ENCODE measurements around the gene NAIF1.

NAIF1 gene

DNA sequence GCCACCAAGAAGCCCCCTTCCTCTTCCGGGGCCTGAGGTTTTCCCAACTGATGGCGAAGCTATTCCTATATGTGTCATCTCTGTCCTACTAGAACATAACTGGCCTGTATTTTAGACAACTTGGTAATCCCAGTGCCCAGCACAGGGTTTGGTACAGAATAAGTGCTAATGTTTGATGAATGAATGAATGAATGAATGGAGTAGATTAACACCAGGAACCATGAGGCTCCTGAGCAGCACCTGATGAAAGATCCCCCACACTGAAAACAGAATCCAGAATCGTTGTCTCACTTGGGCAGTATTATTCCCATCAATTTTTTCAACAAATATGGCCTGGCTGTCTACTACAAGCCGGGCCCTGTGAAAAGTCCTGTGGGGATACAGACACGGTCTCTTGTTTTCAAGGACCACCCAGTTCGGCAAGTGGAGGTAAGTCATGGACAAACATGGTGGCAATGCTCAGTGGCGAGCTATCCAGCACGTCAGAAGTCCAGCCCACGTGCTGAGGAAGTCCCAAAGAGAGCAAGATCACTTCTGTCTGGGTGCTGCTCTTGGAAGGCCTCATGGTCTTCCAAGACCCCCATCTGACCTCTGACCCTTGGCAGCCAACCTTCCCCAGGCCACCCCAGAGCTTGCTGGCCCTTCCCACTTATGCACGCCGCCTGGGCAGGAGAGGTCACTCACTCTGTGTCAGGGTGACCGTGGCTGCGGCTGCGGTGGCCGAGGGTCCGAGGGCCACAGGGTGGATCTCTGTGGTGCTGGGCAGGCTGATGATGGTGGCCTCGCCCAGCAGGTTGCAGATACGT, 1.0 kb downstream of the NAIF1 start:
- H3K4me3 ChIP-seq (ENCODE audit: low read length): peak overlapping the region; percentile 92
- DNase-seq (ENCODE audit: low read depth, low spot score): no peak

- H3K4me3 ChIP-seq (ENCODE audit: low read length): no peak overlapping the region
- no peak for DNase-seq (ENCODE audit: low read depth, low spot score)
Measured at GRCh38 chr9:128062846-128063831, 4.0 kb downstream of the NAIF1 start.

- DNase-seq (ENCODE audit: low read depth, low spot score): no peak
Measured at GRCh38 chr9:128062279-128062678, 4.8 kb downstream of the NAIF1 start.

GRCh38 chr9:128061275-128061960, 5.7 kb downstream of the NAIF1 start:
- DNase-seq (ENCODE audit: low read depth, low spot score): no peak
- no peak overlapping the region for H3K4me3 ChIP-seq (ENCODE audit: low read length)

More at GRCh38 chr9:128062279-128062678, 4.8 kb downstream of the NAIF1 start:
- no peak overlapping the region for H3K4me3 ChIP-seq (ENCODE audit: low read length)

GRCh38 chr9:128059365-128059983, 7.6 kb downstream of the NAIF1 start:
- DNase-seq (ENCODE audit: low read depth, low spot score): no peak
- H3K4me3 ChIP-seq (ENCODE audit: low read length): no peak overlapping the region

GRCh38 chr9:128057724-128058409, 9.3 kb downstream of the NAIF1 start:
- no peak for DNase-seq (ENCODE audit: low read depth, low spot score)
- H3K4me3 ChIP-seq (ENCODE audit: low read length): no peak overlapping the region

DNA sequence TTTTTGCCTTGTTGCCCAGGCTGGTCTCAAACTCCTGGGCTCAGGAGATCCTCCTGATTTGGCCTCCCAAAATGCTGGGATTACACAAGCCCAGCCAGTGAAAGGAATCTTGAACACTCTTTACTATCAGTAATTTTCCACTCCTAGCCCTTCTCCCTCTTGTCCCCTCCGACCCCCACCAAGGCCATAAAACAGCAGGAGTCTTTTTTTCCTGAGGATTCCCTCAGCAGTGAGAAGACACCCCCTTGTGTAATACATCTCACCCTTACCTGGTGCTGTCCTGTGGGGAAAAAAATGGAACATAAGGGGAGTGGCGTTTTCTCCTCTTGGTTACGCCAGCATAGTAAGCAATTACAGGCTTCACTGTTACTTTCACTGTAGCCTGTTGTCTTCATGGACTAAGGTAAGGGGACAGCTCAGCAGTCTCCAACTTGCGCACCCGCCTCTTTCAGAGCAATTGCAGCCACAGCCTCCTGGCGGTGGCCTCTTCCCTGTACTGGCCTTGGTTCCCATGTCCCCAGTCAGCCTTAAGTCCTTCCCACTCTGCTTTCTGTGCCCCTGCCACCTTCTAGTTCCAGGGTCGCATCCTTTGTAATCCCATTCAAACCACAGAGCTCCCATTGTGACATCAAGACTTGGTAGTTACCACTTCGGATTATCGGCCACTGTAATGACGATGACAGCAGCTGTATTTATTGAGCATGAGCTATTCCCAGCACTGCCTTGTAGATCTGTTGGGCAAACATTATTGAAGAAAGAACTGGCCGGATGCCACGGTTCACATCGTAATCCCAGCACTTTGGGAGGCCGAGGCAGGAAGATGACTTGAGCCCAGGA, 10.0 kb downstream of the NAIF1 start:
- no peak for DNase-seq (ENCODE audit: low read depth, low spot score)

DNA sequence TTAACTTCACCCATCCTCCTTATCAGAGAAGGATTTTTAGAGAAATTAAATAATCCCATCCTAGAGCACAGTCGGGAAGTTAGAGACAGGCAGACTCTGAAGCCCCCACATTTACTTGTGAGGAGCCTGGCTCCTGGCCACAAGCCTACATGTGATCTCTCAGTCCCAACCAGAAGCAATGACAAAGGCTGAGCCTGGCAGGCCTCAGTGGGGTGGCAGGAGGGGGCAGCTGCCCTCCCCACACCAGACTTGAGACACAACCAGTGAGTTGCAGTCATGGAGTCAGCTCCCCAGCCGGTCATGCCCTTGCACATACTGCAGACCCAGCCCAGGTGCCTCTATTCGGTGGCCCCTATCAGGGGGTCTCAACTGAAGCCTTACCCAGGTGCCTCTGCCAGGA, 11.0 kb downstream of the NAIF1 start:
- no peak for DNase-seq (ENCODE audit: low read depth, low spot score)
- no peak overlapping the region for H3K4me3 ChIP-seq (ENCODE audit: low read length)

More for the DNA sequence above, 10.0 kb downstream of the NAIF1 start:
- H3K4me3 ChIP-seq (ENCODE audit: low read length): no peak overlapping the region

- DNase-seq (ENCODE audit: low read depth, low spot score): no peak
- no peak overlapping the region for H3K4me3 ChIP-seq (ENCODE audit: low read length)
Measured at GRCh38 chr9:128055344-128056040, 11.6 kb downstream of the NAIF1 start.

- no peak for DNase-seq (ENCODE audit: low read depth, low spot score)
Measured at GRCh38 chr9:128054087-128054486, 13.0 kb downstream of the NAIF1 start.

GRCh38 chr9:128053560-128053959, 13.6 kb downstream of the NAIF1 start:
- no peak for DNase-seq (ENCODE audit: low read depth, low spot score)
- no peak overlapping the region for H3K4me3 ChIP-seq (ENCODE audit: low read length)

More at GRCh38 chr9:128054087-128054486, 13.0 kb downstream of the NAIF1 start:
- H3K4me3 ChIP-seq (ENCODE audit: low read length): no peak overlapping the region

DNA sequence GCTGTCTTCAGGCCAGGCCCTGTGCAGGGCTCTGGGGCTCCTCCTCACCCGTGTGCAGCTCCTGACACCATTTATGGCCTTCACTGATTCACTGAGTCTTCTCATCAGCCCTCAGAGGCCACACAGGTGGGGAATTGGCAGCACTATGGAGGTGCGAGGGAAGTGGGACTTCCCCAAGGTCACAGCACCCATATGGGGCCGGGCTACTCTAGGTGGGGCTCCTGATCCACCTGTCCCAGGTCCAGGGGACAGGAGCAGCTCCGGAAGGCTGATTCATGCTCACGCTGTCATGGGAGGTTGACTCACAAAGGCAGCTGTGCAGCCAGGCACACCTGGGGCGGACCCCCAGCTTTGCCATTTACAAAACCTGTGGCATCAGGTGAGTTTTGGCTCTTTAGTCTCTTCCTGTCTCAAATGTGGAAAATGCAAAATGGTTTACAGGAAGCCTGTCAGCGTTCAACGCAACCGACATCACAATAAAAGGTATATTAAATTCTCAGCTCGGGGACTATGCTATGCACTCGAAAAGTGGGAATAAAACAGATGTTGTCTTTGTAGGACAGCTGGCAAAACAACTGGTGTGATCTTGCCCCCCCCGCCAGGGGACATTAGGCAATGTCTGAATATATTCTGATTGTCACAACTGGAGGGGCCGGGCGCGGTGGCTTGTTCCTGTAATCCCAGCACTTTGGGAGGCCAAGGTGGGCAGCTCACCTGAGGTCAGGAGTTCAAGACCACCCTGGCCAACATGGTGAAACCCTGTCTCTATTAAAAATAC, 15.0 kb downstream of the NAIF1 start:
- no peak overlapping the region for H3K4me3 ChIP-seq (ENCODE audit: low read length)
- DNase-seq (ENCODE audit: low read depth, low spot score): no peak

DNA sequence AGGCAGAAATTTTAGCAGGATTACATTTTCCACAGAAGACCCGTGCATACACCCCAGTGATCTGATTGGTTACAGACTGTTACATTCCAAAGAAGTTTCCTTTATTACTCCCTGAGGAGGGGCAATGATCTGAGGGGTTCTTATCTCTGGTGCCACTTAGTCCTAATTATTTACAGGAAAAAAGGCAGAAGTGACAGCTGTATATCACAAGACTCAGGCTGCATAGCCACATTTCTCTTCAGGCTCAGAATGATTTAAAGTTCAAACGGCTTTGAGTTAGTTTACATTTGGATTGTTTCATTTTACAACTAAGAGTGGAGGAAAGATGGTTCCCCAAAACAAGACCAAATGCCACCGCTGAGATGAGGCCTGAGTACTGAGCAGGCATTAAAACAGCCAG, 17.3 kb downstream of the NAIF1 start:
- no peak for DNase-seq (ENCODE audit: low read depth, low spot score)
- no peak overlapping the region for H3K4me3 ChIP-seq (ENCODE audit: low read length)

DNA sequence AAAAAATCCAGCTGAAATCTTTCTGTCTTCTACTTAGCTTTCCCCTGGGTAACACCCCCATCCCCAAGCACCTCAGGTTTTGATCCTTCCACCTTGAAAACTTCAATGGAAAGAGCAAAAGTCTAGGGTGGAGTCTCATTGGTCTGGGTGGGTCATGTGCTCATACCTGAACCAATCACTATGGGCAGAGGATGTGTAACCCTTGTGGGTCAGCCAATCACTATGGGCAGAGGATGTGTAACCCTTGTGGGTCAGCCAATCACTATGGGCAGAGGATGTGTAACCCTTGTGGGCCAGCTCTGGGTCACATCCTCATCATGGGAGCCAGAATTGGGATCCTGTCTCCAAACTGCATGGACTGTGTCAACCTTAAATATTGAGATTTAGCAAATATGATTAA, 18.5 kb downstream of the NAIF1 start:
- DNase-seq (ENCODE audit: low read depth, low spot score): no peak
- H3K4me3 ChIP-seq (ENCODE audit: low read length): no peak overlapping the region

DNA sequence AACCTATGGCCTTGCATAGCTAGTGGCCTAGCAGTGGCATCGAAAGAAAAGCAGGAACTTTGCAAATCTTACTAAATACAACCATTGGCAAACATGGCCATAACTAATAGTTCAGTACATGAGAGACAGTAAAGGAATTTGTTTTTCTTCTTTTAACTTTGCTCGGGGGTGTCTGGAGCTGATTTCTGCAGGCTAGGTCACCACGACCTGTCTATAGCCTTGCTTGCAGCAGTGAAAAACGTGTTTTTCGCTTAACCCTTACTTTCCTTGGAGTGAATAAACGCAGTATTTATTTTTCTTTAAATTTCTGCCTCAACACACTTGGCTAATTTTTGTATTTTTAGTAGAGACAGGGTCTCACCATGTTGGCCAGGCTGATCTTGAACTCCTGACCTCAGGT, 19.9 kb downstream of the NAIF1 start:
- DNase-seq (ENCODE audit: low read depth, low spot score): no peak
- H3K4me3 ChIP-seq (ENCODE audit: low read length): no peak overlapping the region

- DNase-seq (ENCODE audit: low read depth, low spot score): no peak
- H3K4me3 ChIP-seq (ENCODE audit: low read length): no peak overlapping the region
Measured at GRCh38 chr9:128045831-128046230, 21.3 kb downstream of the NAIF1 start.
